ENCODE measurements around the gene TXNRD2.

Gene TXNRD2

DNA sequence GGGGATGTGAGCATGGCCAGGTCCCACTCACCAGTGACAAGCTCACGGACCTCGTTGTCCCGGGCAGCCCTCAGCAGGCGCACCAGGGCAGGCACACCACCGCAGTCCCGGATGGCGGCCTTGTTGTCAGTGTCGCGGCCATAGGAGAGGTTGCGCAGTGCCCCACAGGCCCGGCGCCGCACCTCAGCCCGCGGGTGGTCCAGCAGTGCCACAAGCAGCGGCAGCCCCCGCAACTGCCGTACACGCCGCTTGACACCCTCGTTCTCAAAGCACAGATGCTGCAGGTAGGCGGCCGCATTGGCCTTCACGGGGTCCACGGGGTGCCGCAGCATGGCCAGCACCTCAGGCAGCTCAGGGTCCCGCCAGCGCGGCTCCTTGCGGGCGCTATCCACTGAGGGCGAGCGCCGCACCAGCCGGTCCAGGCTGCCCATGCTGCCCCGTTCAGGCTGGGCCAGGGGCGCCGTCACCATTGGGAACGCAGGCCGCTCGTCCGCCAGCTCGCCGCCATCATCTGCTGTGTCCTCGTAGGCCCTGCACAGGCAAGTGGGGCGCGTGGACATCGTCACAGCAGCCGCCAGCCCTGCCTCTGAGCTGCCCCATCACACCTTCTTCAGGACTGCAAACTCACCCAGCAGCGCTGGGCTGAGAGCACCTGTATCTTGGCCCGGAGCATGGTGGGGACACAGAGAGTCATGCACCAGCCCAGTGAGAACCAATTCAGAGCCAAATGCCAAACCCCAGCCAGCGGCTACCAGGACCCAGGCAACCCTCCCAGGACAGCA lies 38.3 kb upstream of the TXNRD2 start:
- no peak for DNase-seq (ENCODE audit: low read depth in 2 of 2)

- no peak for DNase-seq (ENCODE audit: low read depth in 2 of 2)
Observed at GRCh38 chr22:19978748-19979147, 37.1 kb upstream of the TXNRD2 start.

GRCh38 chr22:19977296-19978243 lies 36.0 kb upstream of the TXNRD2 start:
- no peak for DNase-seq (ENCODE audit: low read depth in 2 of 2)

GRCh38 chr22:19976671-19977070 lies 35.1 kb upstream of the TXNRD2 start:
- DNase-seq (ENCODE audit: low read depth in 2 of 2), result no peak

DNA sequence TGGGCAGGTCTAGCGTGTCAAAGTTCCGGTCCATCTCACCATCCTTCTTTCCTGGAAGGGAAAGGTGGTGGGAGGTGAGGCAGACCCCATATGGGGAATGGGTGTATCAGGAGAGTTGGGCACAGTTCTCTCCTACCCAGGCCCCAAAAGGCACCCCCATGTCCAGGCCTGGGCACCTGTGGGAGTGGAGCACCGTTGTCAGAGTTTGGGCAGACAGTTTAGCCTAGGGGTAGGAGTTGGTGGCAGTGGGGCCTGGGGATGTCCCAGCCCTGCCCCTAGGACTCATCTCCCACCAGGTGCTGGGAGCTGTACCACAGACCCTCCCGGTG lies 34.1 kb upstream of the TXNRD2 start:
- DNase-seq (ENCODE audit: low read depth in 2 of 2), result no peak

- DNase-seq (ENCODE audit: low read depth in 2 of 2), result no peak
Observed at GRCh38 chr22:19974935-19975706, 33.5 kb upstream of the TXNRD2 start.

DNA sequence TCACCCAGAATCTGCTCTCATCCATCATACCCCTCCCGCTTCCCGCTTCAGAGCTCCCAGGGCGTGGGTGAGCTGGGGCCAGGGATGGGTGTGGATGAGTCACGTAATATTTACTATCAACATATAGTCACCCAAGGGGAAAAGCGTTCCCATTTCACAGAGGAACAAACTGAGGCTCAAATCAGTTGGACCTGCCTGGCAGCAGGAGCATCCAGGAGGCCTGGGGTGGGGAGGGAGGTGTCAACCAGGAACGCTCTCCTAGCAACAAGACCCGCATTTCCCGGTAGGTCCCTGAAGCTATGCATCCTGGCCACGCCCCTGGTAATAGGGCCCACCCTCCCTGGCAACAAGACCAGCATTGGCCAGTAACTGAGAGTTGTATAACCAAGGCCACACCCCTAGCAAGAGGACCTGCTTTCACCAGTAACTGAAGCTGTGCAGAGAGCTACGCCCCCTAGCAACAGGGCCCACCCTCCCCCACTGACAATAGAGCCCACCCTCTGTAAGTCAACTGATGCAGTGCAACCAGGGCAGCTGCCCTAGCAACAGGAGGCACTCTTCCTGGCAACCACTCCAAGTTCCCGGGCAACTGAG lies 32.7 kb upstream of the TXNRD2 start:
- no peak for DNase-seq (ENCODE audit: low read depth in 2 of 2)

DNA sequence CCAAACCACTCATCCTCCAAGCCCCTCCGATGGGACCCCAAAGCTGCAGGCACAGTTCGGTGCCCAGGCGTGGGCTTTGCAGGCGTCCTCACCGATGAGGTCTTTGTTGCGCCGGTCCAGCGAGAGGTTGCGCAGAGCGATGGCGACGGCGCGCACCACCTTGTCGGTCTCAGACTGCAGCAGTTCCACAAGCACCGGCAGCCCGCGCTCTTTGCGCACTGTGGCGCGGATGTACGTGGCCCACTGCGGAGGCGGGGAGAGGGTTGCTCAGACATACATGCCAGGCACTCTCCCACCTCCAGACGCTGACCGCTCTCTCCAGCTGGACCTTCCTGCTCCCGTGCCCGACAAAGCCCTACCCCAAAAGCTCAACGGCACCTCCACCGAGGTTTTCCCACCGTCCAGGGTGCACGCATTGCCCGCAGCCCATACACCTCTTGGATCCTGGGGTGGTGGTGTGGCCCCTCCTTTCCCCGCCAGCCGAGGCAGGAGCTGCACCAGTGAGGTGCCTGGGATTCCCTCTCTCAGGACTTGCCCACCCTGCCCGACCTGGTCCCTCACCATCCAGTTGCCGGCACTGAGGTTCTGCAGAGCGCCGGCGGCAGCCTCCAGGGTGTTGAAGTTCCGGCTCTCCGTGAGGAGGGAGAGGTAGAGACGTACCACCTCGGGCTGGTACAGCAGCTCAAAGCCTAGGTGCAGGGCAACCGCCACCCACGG lies 32.1 kb upstream of the TXNRD2 start:
- DNase-seq (ENCODE audit: low read depth in 2 of 2), result no peak

GRCh38 chr22:19972652-19973550 lies 31.3 kb upstream of the TXNRD2 start:
- no peak for DNase-seq (ENCODE audit: low read depth in 2 of 2)

- no peak for DNase-seq (ENCODE audit: low read depth in 2 of 2)
Observed at GRCh38 chr22:19972251-19972650, 30.6 kb upstream of the TXNRD2 start.

- no peak for DNase-seq (ENCODE audit: low read depth in 2 of 2)
Observed at GRCh38 chr22:19971276-19972124, 29.9 kb upstream of the TXNRD2 start.

- peak; percentile 66 to 79 for DNase-seq (ENCODE audit: low read depth in 2 of 2)
Observed at GRCh38 chr22:19970479-19971275, 29.1 kb upstream of the TXNRD2 start.

DNA sequence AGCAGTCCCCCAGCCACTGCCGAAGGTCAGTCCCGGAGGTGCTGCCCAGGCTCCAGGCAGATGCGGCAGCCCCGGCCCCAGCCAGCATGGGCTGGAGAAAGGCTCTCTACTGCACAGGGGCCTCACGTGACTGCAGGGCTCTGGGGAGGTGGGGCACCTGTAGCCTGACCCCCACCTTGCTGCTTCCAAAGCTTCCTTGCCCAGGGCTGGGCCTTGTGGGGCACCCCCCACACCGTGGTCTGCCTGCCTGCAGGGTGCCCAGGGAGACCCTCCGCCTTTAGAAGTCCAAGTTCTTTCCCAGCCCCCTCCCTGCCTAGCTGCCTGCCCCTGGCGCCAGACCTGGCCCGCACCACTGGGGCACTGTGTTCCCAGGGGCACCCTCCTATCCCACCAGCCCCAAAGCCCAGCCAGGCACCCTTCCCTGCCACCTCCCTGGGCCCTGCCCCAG lies 28.4 kb upstream of the TXNRD2 start:
- no peak for DNase-seq (ENCODE audit: low read depth in 2 of 2)

DNA sequence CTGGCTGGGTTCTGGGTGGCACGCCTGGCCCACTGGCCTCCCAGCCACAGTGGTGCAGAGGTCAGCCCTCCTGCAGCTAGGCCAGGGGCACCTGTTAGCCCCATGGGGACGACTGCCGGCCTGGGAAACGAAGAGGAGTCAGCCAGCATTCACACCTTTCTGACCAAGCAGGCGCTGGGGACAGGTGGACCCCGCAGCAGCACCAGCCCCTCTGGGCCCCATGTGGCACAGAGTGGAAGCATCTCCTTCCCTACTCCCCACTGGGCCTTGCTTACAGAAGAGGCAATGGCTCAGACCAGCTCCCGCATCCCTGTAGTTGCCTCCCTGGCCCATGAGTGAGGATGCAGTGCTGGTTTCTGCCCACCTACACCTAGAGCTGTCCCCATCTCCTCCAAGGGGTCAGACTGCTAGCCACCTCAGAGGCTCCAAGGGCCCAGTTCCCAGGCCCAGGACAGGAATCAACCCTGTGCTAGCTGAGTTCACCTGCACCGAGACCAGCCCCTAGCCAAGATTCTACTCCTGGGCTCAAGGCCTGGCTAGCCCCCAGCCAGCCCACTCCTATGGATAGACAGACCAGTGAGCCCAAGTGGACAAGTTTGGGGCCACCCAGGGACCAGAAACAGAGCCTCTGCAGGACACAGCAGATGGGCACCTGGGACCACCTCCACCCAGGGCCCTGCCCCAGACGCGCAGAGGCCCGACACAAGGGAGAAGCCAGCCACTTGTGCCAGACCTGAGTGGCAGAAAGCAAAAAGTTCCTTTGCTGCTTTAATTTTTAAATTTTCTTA lies 27.7 kb upstream of the TXNRD2 start:
- no peak for DNase-seq (ENCODE audit: low read depth in 2 of 2)

GRCh38 chr22:19968450-19968891 lies 26.9 kb upstream of the TXNRD2 start:
- no peak for DNase-seq (ENCODE audit: low read depth in 2 of 2)

- DNase-seq (ENCODE audit: low read depth in 2 of 2), result no peak
Observed at GRCh38 chr22:19967850-19968449, 26.3 kb upstream of the TXNRD2 start.

Measured in stimulated activated CD4-positive, alpha-beta T cell treated with anti-CD3 and anti-CD28 coated beads, Interleukin-4, amount 100 ng/mL, for 48 hours (primary cell).